MCF 10A (cell line): Measurements from ENCODE around the gene RERG. TPM values are rescaled to one million over a fixed set of nuclear protein-coding genes. Genes with fewer than 3 reads are reported as not detected.

ENCODE experiments used
- BruUV-seq: library from RNA; stranded (reverse); fragments of 400-500 nt; replicated peaks from 2 replicates; lab custom pipeline; 2021; lab: Mats Ljungman, UMichigan
- CTCF ChIA-PET: fragments of 300-600 bp; sonication (Branson Sonifier 250); formaldehyde crosslinking; extraction: SDS; loops from one replicate; lab custom pipeline; 2021; ENCODE audit warnings: antibody characterized with exemption, inconsistent platforms; lab: Yijun Ruan, JAX
- POLR2A ChIA-PET: fragments of 300-600, 350-650 bp; sonication (Branson Sonifier 250); formaldehyde crosslinking; extraction: SDS; loops from one replicate; lab custom pipeline; 2020; ENCODE audit warnings: antibody characterized with exemption, inconsistent platforms; lab: Yijun Ruan, JAX
- DNase-seq: peaks from one replicate; pipeline ENCODE4 v3.0.0-alpha.2; 2018; ENCODE audit not compliant: unreplicated experiment
- H3K27ac Mint-ChIP-seq: one replicate; pipeline ENCODE4 v1.8.0; 2022; ENCODE audit warnings: mild to moderate bottlenecking, low read depth, mixed read lengths; ENCODE audit not compliant: unreplicated experiment
- H3K27me3 Mint-ChIP-seq: one replicate; pipeline ENCODE4 v1.8.0; 2022; ENCODE audit warnings: mixed read lengths; ENCODE audit not compliant: insufficient read depth, unreplicated experiment
- H3K36me3 Mint-ChIP-seq: one replicate; pipeline ENCODE4 v1.8.0; 2022; ENCODE audit warnings: mild to moderate bottlenecking, moderate library complexity, mixed read lengths; ENCODE audit not compliant: insufficient read depth, unreplicated experiment
- H3K4me1 Mint-ChIP-seq: one replicate; pipeline ENCODE4 v1.8.0; 2022; ENCODE audit warnings: mixed read lengths; ENCODE audit not compliant: insufficient read depth, unreplicated experiment
- H3K4me3 Mint-ChIP-seq: one replicate; pipeline ENCODE4 v1.8.0; 2022; ENCODE audit warnings: mild to moderate bottlenecking, moderate library complexity, mixed read lengths; ENCODE audit not compliant: unreplicated experiment
- H3K9me3 Mint-ChIP-seq: one replicate; pipeline ENCODE4 v1.8.0; 2022; ENCODE audit warnings: mixed read lengths; ENCODE audit not compliant: unreplicated experiment
- intact Hi-C: fragments of 100-400 bp; cut with micrococcal nuclease; formaldehyde crosslinking; loops from 2 replicates; pipeline ENCODE4 v1.14.1; 2022
- total RNA-seq: library from RNA; stranded (reverse); gene quantifications from 2 replicates; pipeline ENCODE4 v1.2.3, GENCODE V29; 2022
- TF ChIP-seq, protein P1 (sequence below): fragments of 200-600 bp; IDR thresholded peaks from one replicate; pipeline ENCODE4 v1.8.0; 2022; ENCODE audit warnings: antibody characterized with exemption, mild to moderate bottlenecking; ENCODE audit not compliant: unreplicated experiment

RERG gene
- total RNA-seq, 1 experiment from 2014 or later, result 16.5 TPM

DNA sequence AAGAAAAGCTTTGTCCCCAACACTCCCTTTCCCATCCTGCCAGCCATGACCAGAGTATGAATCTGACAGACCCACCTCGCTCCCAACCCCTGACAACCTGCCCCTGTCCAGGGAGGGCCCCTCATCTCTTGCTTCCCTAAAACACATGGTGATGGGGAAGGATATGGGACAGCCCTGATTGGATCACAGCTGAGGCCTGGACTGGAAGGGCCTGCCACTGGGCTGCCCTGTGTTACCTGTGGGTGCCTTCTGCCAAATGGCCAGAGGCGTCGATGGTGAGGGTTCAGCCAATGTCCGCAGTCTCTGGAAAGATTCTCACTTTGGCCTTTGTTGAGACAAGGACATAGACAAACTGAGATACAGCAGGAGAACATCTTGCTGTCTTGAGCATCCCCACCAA, 13.3 kb upstream of the RERG start:
- CTCF ChIA-PET, result interaction anchor here (0.8 to 9.9 kb wide), 4 partner anchors 13 to 84 kb away, joined by 3 to 109 read pairs (median 20); partner anchors contain the start of gene RERG
- Mint-ChIP-seq H3K4me1 (peaks cover 21% of the 10 kb centered on the region), H3K27me3 (no peaks in the 10 kb centered on the region), H3K4me3 (no peak overlapping the region), H3K9me3 (no peaks in the 10 kb centered on the region), H3K27ac (peak overlapping the region; percentile 59), H3K36me3 (no peaks in the 10 kb centered on the region)
- intact Hi-C loops, result no loop called here
- no TSS peak for BruUV-seq
- DNase-seq, result no peak
- TF ChIP-seq, protein P1, sequence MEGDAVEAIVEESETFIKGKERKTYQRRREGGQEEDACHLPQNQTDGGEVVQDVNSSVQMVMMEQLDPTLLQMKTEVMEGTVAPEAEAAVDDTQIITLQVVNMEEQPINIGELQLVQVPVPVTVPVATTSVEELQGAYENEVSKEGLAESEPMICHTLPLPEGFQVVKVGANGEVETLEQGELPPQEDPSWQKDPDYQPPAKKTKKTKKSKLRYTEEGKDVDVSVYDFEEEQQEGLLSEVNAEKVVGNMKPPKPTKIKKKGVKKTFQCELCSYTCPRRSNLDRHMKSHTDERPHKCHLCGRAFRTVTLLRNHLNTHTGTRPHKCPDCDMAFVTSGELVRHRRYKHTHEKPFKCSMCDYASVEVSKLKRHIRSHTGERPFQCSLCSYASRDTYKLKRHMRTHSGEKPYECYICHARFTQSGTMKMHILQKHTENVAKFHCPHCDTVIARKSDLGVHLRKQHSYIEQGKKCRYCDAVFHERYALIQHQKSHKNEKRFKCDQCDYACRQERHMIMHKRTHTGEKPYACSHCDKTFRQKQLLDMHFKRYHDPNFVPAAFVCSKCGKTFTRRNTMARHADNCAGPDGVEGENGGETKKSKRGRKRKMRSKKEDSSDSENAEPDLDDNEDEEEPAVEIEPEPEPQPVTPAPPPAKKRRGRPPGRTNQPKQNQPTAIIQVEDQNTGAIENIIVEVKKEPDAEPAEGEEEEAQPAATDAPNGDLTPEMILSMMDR, result no peak
- POLR2A ChIA-PET, result no interaction called here

DNA sequence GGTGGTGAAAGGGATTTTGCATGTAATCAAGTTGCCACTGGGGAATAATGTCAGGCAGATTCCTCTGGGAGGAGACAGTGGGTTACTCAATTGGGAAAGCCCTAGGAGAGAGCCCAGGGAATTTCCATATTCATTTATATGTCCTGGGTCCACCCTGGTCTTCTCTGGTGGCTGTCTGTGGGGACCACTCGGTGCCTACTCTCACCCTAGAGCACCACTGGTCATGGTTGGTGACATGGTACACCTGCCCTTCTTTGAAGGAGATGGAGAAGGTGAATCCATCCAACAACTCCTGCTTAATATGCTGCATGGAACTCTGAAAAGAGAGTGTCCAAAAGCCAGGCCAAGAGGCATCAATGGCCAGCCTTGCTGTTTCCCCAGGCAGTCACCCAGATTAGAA, 12.8 kb upstream of the RERG start:
- no peaks in the 10 kb centered on the region for H3K9me3 Mint-ChIP-seq
- no peak for DNase-seq
- BruUV-seq, result no TSS peak
- H3K4me3 Mint-ChIP-seq, result no peak overlapping the region
- POLR2A ChIA-PET, result interaction anchor here (1.0 kb wide), 1 partner anchor 38 kb away, joined by 3 read pairs; no protein-coding TSS in a partner anchor
- peak overlapping the region; percentile 59 for H3K27ac Mint-ChIP-seq
- CTCF ChIA-PET, result interaction anchor here (1.1 to 9.9 kb wide), 5 partner anchors 13 to 289 kb away, joined by 3 to 109 read pairs (median 6); partner anchors contain the start of gene RERG
- TF ChIP-seq, protein P1, result no peak
- no peaks in the 10 kb centered on the region for H3K27me3 Mint-ChIP-seq
- peaks cover 24% of the 10 kb centered on the region for H3K4me1 Mint-ChIP-seq
- no peaks in the 10 kb centered on the region for H3K36me3 Mint-ChIP-seq
- intact Hi-C loops, result no loop called here

DNA sequence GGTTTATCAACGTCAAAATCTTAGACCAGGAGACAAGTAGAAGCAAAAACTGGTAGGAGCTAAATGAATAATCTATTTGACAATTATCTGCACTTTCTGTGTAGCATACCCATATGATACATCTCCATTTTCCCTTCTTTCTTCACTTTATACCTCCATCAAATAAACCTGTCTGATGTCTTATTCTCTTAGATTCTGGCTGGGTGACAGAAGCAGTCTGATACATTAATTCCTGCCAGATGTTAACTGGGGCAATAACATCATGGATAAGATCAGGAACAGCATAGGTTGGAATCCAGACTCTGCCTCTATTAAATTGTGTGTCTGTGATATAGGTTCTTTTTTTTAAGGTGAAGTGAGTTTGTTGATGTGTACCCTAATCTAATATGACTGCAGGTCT, 11.7 kb upstream of the RERG start:
- H3K27me3 Mint-ChIP-seq, result no peaks in the 10 kb centered on the region
- TF ChIP-seq, protein P1, result no peak
- ChIA-PET POLR2A (interaction anchor here (1.0 kb wide), 2 partner anchors 22 to 39 kb away, joined by 3 to 5 read pairs; no protein-coding TSS in a partner anchor), CTCF (interaction anchor here (0.8 to 9.9 kb wide), 9 partner anchors 12 to 351 kb away, joined by 3 to 109 read pairs (median 6); partner anchors contain the start of gene RERG)
- H3K36me3 Mint-ChIP-seq, result no peaks in the 10 kb centered on the region
- peaks cover 24% of the 10 kb centered on the region for H3K4me1 Mint-ChIP-seq
- H3K9me3 Mint-ChIP-seq, result no peaks in the 10 kb centered on the region
- peak overlapping the region; percentile 32 for H3K27ac Mint-ChIP-seq
- intact Hi-C loops, result no loop called here
- H3K4me3 Mint-ChIP-seq, result no peak overlapping the region
- no TSS peak for BruUV-seq
- DNase-seq, result no peak

DNA sequence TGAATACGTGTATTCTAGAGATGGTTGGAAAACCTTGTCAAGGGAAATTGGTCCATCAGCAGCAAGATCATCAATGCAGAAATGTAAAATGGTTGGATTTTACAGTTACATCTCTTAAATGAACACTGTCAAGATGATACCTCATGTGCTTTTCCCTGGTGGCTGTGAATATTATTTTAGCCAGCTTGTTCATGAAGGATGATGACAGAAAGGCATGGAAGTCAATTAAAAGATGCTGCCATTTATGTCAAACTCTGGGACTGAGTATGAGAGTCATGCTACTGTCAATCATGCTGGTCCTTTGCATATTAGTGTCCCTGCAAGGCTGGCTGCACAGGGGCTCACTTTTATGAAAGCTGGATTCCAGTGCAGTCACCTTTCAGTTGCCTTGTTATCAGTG, 10.3 kb upstream of the RERG start:
- ChIA-PET POLR2A (interaction anchor here (0.6 to 1.8 kb wide), 8 partner anchors 11 to 747 kb away, joined by 3 to 5 read pairs (median 3); no protein-coding TSS in a partner anchor), CTCF (interaction anchor here (0.7 to 9.9 kb wide), 12 partner anchors 10 to 352 kb away, joined by 3 to 109 read pairs (median 6); partner anchors contain the start of gene RERG)
- TF ChIP-seq, protein P1, result no peak
- Mint-ChIP-seq H3K27ac (peak overlapping the region; percentile 83), H3K27me3 (no peaks in the 10 kb centered on the region), H3K36me3 (no peaks in the 10 kb centered on the region), H3K4me1 (peaks cover 34% of the 10 kb centered on the region), H3K9me3 (no peaks in the 10 kb centered on the region), H3K4me3 (no peak overlapping the region)
- intact Hi-C loops, result loop anchor here (2.0 kb wide), 1 partner anchor 25 kb away; no protein-coding TSS in a partner anchor
- no peak for DNase-seq
- no TSS peak for BruUV-seq
